A673 (cell line): Measurements from ENCODE around the gene TEC. TPM values are rescaled to one million over a fixed set of nuclear protein-coding genes. Genes with fewer than 3 reads are reported as not detected.

ENCODE experiments used
- BruUV-seq: library from RNA; stranded (reverse); fragments of 400-500 nt; replicated peaks from 2 replicates; lab custom pipeline; 2021; lab: Mats Ljungman, UMichigan
- CTCF ChIA-PET: fragments of 300-600 bp; sonication (Branson Sonifier 250); formaldehyde crosslinking; loops from one replicate; lab custom pipeline; 2022; ENCODE audit warnings: antibody characterized with exemption; lab: Charles Lee
- POLR2A ChIA-PET: fragments of 300-600 bp; sonication (Branson Sonifier 250); formaldehyde crosslinking; loops from one replicate; lab custom pipeline; 2022; ENCODE audit warnings: antibody characterized with exemption; ENCODE audit not compliant: low non-redundant PET; lab: Charles Lee
- DNase-seq: peaks from one replicate; pipeline ENCODE4 v3.0.0-alpha.2; 2015; ENCODE audit warnings: low spot score
- H3K27ac ChIP-seq: fragments of 200-600 bp; sonication (generic); 2 replicates; pipeline ENCODE4 v1.5.1; 2016; ENCODE audit warnings: mixed run types, low read depth, mild to moderate bottlenecking, mixed read lengths, antibody characterized with exemption, low read length; ENCODE audit not compliant: poor library complexity, severe bottlenecking
- H3K27me3 ChIP-seq: fragments of 200-600 bp; sonication (generic); replicated peaks from 2 replicates; pipeline ENCODE4 v1.6.1; 2017; ENCODE audit warnings: mixed run types, low read depth, mild to moderate bottlenecking, mixed read lengths, antibody characterized with exemption, low read length; ENCODE audit not compliant: insufficient read depth, poor library complexity
- H3K36me3 ChIP-seq: fragments of 200-600 bp; sonication (generic); 2 replicates; pipeline ENCODE4 v1.6.1; 2016; ENCODE audit warnings: mixed run types, mild to moderate bottlenecking, mixed read lengths, antibody characterized with exemption, low read length; ENCODE audit not compliant: insufficient read depth, poor library complexity, severe bottlenecking
- H3K4me1 ChIP-seq: fragments of 200-600 bp; sonication (generic); 2 replicates; pipeline ENCODE4 v1.6.1; 2017; ENCODE audit warnings: mixed run types, mild to moderate bottlenecking, mixed read lengths, antibody characterized with exemption, low read length; ENCODE audit not compliant: insufficient read depth, poor library complexity, severe bottlenecking
- H3K4me3 ChIP-seq: fragments of 200-600 bp; sonication (generic); 2 replicates; pipeline ENCODE4 v1.5.1; 2016; ENCODE audit warnings: low read depth, mixed run types, mild to moderate bottlenecking, mixed read lengths, low read length; ENCODE audit not compliant: poor library complexity, severe bottlenecking
- H3K9me3 ChIP-seq: fragments of 200-600 bp; sonication (generic); 2 replicates; pipeline ENCODE4 v1.6.1; 2016; ENCODE audit warnings: mixed run types, low read depth, mild to moderate bottlenecking, mixed read lengths, antibody characterized with exemption, low read length; ENCODE audit not compliant: poor library complexity, severe bottlenecking
- CTCF ChIP-seq: fragments of 300-800, 200-600 bp; sonication (generic); conservative IDR thresholded peaks from 2 replicates; pipeline ENCODE4 v1.5.1; 2017; ENCODE audit warnings: low read depth, mild to moderate bottlenecking, antibody characterized with exemption, low read length, moderate library complexity, mixed read lengths
- EZH2 ChIP-seq: fragments of 200-600 bp; sonication (generic); IDR thresholded peaks from 2 replicates; pipeline ENCODE4 v1.6.1; 2017; ENCODE audit warnings: borderline replicate concordance, low read depth, mild to moderate bottlenecking, mixed read lengths, antibody characterized with exemption, low read length; ENCODE audit not compliant: poor library complexity, severe bottlenecking
- intact Hi-C: fragments of 100-400 bp; cut with micrococcal nuclease; formaldehyde crosslinking; loops from one replicate; pipeline ENCODE4 v1.10.0; 2022; ENCODE audit not compliant: unreplicated experiment
- total RNA-seq: library from RNA; stranded (reverse); gene quantifications from 2 replicates; pipeline ENCODE4 v1.2.3, GENCODE V29; 2021

Gene TEC
- total RNA-seq, 1 experiment from 2014 or later: 6.8 TPM

GRCh38 chr4:48311896-48312295 is 42.3 kb upstream of the TEC start:
- H3K9me3 ChIP-seq: no peaks in the 10 kb centered on the region
- no peaks in the 10 kb centered on the region for H3K36me3 ChIP-seq
- peak; percentile 68 for DNase-seq
- H3K27ac ChIP-seq: no peak overlapping the region
- no peak for TF ChIP-seq CTCF
- no peak for TF ChIP-seq EZH2
- H3K4me1 ChIP-seq: peaks cover 12% of the 10 kb centered on the region
- ChIA-PET POLR2A (no interaction called here), CTCF (no interaction called here)
- H3K27me3 ChIP-seq: no peaks in the 10 kb centered on the region
- BruUV-seq: no TSS peak
- intact Hi-C loops: loop anchor here (10.0 kb wide), 1 partner anchor 653 kb away; no protein-coding TSS in a partner anchor
- no peak overlapping the region for H3K4me3 ChIP-seq

GRCh38 chr4:48308901-48309300 is 39.3 kb upstream of the TEC start:
- peaks cover 12% of the 10 kb centered on the region for H3K4me1 ChIP-seq
- TF ChIP-seq EZH2: no peak
- no peak for TF ChIP-seq CTCF
- ChIA-PET POLR2A (interaction anchor here (0.6 kb wide), 1 partner anchor 113 kb away, joined by 4 read pairs; no protein-coding TSS in a partner anchor), CTCF (no interaction called here)
- no peaks in the 10 kb centered on the region for H3K27me3 ChIP-seq
- H3K4me3 ChIP-seq: no peak overlapping the region
- intact Hi-C loops: no loop called here
- no peak for DNase-seq
- H3K9me3 ChIP-seq: no peaks in the 10 kb centered on the region
- no peaks in the 10 kb centered on the region for H3K36me3 ChIP-seq
- no peak overlapping the region for H3K27ac ChIP-seq
- BruUV-seq: no TSS peak

GRCh38 chr4:48307528-48307927 is 37.9 kb upstream of the TEC start:
- CTCF ChIA-PET: no interaction called here
- BruUV-seq: no TSS peak

More at GRCh38 chr4:48307528-48307927, 37.9 kb upstream of the TEC start:
- no peaks in the 10 kb centered on the region for H3K9me3 ChIP-seq
- POLR2A ChIA-PET: no interaction called here
- no peak overlapping the region for H3K27ac ChIP-seq
- no peak overlapping the region for H3K4me3 ChIP-seq
- H3K36me3 ChIP-seq: no peaks in the 10 kb centered on the region
- H3K4me1 ChIP-seq: peaks cover 12% of the 10 kb centered on the region
- DNase-seq: no peak
- intact Hi-C loops: no loop called here
- no peaks in the 10 kb centered on the region for H3K27me3 ChIP-seq
- TF ChIP-seq EZH2 (no peak), CTCF (no peak)
